ENCODE results near the gene TEX26.

The TEX26 gene

GRCh38 chr13:30932481-30933353 is at the start of gene TEX26:
Gene TEX26 (plus strand): TSS chr13:30932656. CDS start chr13:30932716, 60 bp downstream.
- no peak for DNase-seq

- DNase-seq = no peak
Observed at GRCh38 chr13:30882996-30883766, 49.3 kb upstream of the TEX26 start.

- no peak for DNase-seq
Observed at GRCh38 chr13:30884543-30884942, 47.9 kb upstream of the TEX26 start.

GRCh38 chr13:30889196-30889690 is 43.2 kb upstream of the TEX26 start:
- DNase-seq = no peak

GRCh38 chr13:30892966-30893365 is 39.5 kb upstream of the TEX26 start:
- DNase-seq = no peak

GRCh38 chr13:30895773-30896172 is 36.7 kb upstream of the TEX26 start:
- DNase-seq = no peak

- DNase-seq = no peak
Observed at GRCh38 chr13:30898070-30898469, 34.4 kb upstream of the TEX26 start.

GRCh38 chr13:30898678-30899241 is 33.7 kb upstream of the TEX26 start:
- peak; percentile 85 for DNase-seq

- DNase-seq = peak; percentile 22
Observed at GRCh38 chr13:30900436-30900835, 32.0 kb upstream of the TEX26 start.

- peak; percentile 35 for DNase-seq
Observed at GRCh38 chr13:30900952-30901749, 31.3 kb upstream of the TEX26 start.

- DNase-seq = no peak
Observed at GRCh38 chr13:30904043-30904442, 28.4 kb upstream of the TEX26 start.

- DNase-seq = no peak
Observed at GRCh38 chr13:30905932-30906383, 26.5 kb upstream of the TEX26 start, which contains the start of gene MEDAG. Gene MEDAG (plus strand): TSS chr13:30906271. CDS start chr13:30906516, 245 bp downstream.

- DNase-seq = no peak
Observed at GRCh38 chr13:30906411-30907051, 25.9 kb upstream of the TEX26 start.

GRCh38 chr13:30907121-30907861 is 25.2 kb upstream of the TEX26 start:
- no peak for DNase-seq

GRCh38 chr13:30908416-30908980 is 24.0 kb upstream of the TEX26 start:
- DNase-seq = no peak

GRCh38 chr13:30910676-30911075 is 21.8 kb upstream of the TEX26 start:
- DNase-seq = no peak

- DNase-seq = no peak
Observed at GRCh38 chr13:30915691-30916541, 16.5 kb upstream of the TEX26 start.

GRCh38 chr13:30916991-30917390 is 15.5 kb upstream of the TEX26 start:
- no peak for DNase-seq

GRCh38 chr13:30918662-30919405 is 13.6 kb upstream of the TEX26 start:
- no peak for DNase-seq

Measured in suppressor macrophage treated with lipopolysaccharide for 4 hours (primary cell).